GM13977 (cell line): ENCODE measurements around the gene SMAD9.

Experiments used
- DNase-seq: peaks from one replicate; pipeline ENCODE4 v3.0.0; 2012; ENCODE audit warnings: low spot score
- in situ Hi-C: fragments of 300-500 bp; cut with MboI; formaldehyde crosslinking; loops from one replicate; pipeline ENCODE4 v1.12.0; 2022; ENCODE audit warnings: low sequenced_read_pairs, low pct_unique_long_range_greater_than_20kb, mixed read lengths, inconsistent platforms; ENCODE audit not compliant: unreplicated experiment
- TF ChIP-seq, protein P1 (sequence below): IDR thresholded peaks from 2 replicates; pipeline ENCODE4 v1.5.1; 2012; ENCODE audit warnings: mild to moderate bottlenecking, control low read depth; ENCODE audit not compliant: insufficient read depth; ENCODE audit errors: extremely low read depth, missing control alignments

The SMAD9 gene

GRCh38 chr13:36950330-36950729 is 30.3 kb upstream of the SMAD9 start:
- in situ Hi-C loops: no loop called here
- TF ChIP-seq, protein P1, sequence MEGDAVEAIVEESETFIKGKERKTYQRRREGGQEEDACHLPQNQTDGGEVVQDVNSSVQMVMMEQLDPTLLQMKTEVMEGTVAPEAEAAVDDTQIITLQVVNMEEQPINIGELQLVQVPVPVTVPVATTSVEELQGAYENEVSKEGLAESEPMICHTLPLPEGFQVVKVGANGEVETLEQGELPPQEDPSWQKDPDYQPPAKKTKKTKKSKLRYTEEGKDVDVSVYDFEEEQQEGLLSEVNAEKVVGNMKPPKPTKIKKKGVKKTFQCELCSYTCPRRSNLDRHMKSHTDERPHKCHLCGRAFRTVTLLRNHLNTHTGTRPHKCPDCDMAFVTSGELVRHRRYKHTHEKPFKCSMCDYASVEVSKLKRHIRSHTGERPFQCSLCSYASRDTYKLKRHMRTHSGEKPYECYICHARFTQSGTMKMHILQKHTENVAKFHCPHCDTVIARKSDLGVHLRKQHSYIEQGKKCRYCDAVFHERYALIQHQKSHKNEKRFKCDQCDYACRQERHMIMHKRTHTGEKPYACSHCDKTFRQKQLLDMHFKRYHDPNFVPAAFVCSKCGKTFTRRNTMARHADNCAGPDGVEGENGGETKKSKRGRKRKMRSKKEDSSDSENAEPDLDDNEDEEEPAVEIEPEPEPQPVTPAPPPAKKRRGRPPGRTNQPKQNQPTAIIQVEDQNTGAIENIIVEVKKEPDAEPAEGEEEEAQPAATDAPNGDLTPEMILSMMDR: no peak
- DNase-seq: no peak

DNA sequence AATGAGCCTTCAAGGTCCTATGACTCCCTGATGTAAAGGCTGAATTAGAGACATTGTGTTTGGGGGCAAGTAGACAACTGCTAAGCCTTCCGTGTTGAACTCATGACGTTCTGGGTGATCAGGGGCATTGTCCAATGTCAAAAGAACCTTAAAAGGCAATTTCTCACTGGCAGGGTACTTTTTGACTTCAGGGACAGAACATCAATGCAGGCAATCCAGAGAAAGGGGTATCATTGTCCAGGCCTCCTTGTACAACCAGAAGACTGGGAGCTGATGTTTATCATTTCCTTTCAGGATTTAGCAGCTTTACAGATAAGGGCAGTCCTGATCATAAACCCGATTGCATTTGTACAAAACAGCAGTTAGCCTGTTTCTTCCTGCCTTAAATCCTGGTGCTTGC is 25.0 kb upstream of the SMAD9 start:
- in situ Hi-C loops: no loop called here
- TF ChIP-seq, protein P1: no peak
- DNase-seq: no peak

DNA sequence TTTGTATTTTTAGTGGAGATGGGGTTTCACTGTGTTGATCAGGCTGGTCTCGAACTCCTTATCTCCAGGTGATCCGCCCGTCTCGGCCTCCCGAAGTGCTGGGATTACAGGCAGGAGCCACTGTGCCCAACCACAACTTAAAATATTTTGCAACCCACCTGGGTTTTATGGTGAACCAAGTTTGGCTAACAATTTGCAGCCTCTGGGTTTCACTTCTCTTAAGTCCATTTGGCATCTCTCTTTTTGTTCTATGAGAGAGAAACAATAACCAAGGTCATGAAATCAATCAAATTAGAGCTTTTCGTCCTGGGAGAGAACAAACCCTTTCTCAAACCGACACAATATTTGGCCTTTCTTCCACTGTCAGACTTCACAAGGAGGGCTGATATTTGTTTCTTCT is 5.6 kb upstream of the SMAD9 start:
- DNase-seq: no peak
- in situ Hi-C loops: no loop called here

GRCh38 chr13:36924001-36924400 is 4.0 kb upstream of the SMAD9 start:
- DNase-seq: no peak
- in situ Hi-C loops: no loop called here
- TF ChIP-seq, protein P1: no peak

More for the DNA sequence above, 5.6 kb upstream of the SMAD9 start:
- TF ChIP-seq, protein P1: no peak

GRCh38 chr13:36921631-36922301 is 1.7 kb upstream of the SMAD9 start:
- DNase-seq: no peak
- TF ChIP-seq, protein P1: no peak
- in situ Hi-C loops: no loop called here

DNA sequence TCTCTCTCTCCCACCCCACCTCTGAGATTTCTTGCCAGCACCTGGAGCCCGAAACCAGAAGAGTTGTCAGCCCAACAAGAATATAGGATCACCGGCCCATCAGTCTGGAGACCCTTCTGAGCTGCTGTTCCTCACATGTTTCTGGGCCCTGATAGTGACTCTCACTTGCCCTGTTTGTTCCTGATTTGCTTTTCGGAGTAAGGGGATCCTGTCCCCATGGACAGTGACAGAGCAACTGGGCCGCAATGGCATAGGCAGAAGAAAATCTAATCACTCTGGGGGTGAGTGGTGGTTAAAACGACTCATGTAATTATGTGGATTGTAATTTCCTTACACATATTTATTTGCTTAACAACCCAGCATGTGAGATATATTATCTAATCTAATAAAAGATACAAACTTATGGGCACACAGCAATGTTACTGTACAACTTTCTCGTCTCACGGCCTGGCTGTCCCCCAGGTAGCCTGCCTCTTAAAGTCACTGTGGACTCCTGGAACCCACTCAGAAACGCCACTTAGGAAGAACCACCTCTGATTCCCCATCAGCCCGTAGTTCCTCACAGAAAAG is 663 bp upstream of the SMAD9 start:
- DNase-seq: no peak
- in situ Hi-C loops: no loop called here
- TF ChIP-seq, protein P1: no peak
